ENCODE data around the gene GLDC.

- TF ChIP-seq GATAD2B (conservative IDR thresholded peaks at IDR 0.05; ENCODE audit: low read depth) (no peak), ATF2 (IDR thresholded peaks at IDR 0.05; ENCODE audit: low read length) (no peak), POLR2AphosphoS2 (IDR thresholded peaks at IDR 0.05; ENCODE audit: low read depth, low read length) (no peak), BRCA1 (IDR thresholded peaks at IDR 0.05; ENCODE audit: low read depth, low read length) (no peak), GABPA (IDR thresholded peaks at IDR 0.05; ENCODE audit: low read depth) (no peak), POLR2AphosphoS5 (IDR thresholded peaks at IDR 0.05; ENCODE audit: low read length) (no peak), POLR2A (IDR thresholded peaks at IDR 0.05; ENCODE audit: low read depth, low read length) (no peak), SMAD5 (IDR thresholded peaks at IDR 0.05; ENCODE audit: low read depth) (no peak), SRF (IDR thresholded peaks at IDR 0.05; ENCODE audit: low read depth in 2 of 2, low read length in 2 of 2) (no peak), PKNOX1 (IDR thresholded peaks at IDR 0.05) (no peak), MYC (IDR thresholded peaks at IDR 0.05; ENCODE audit: insufficient read depth, insufficient read length, insufficient replicate concordance, low read length, severe bottlenecking) (no peak)
Measured at GRCh38 chr9:6680797-6681146, 35.2 kb upstream of the GLDC start.

Data from GM12878 (cell line).